HepG2 (cell line): Measurements from ENCODE around the gene TMEM174.

Experiments
- ARHGAP35 ChIP-seq: sonication (generic); formaldehyde crosslinking; IDR thresholded peaks from 2 replicates; pipeline ENCODE4 v1.9.0; 2022; ENCODE audit warnings: mild to moderate bottlenecking, inconsistent platforms, moderate library complexity, missing genetic modification reagents, borderline replicate concordance
- JUND ChIP-seq: sonication (generic); formaldehyde crosslinking; IDR thresholded peaks from 2 replicates; pipeline ENCODE4 v1.8.0; 2022; ENCODE audit warnings: mild to moderate bottlenecking, missing genetic modification reagents
- KLF13 ChIP-seq: sonication (generic); formaldehyde crosslinking; IDR thresholded peaks from 2 replicates; pipeline ENCODE4 v1.4.0; 2020; ENCODE audit warnings: mild to moderate bottlenecking, missing genetic modification reagents
- POLR2A ChIP-seq, 2 experiments: IDR thresholded peaks; 2 replicates each; pipeline ENCODE4 v1.6.1; 2011; ENCODE audit warnings: low read depth in 2 of 2, low read length in 2 of 2, mild to moderate bottlenecking in 1 of 2, moderate library complexity in 1 of 2; ENCODE audit not compliant: insufficient read depth in 1 of 2
- STAG1 ChIP-seq: sonication (generic); formaldehyde crosslinking; IDR thresholded peaks from 2 replicates; pipeline ENCODE4 v1.4.0; 2020; ENCODE audit warnings: missing genetic modification reagents
- TP53 ChIP-seq: sonication (generic); formaldehyde crosslinking; conservative IDR thresholded peaks from 2 replicates; pipeline ENCODE4 v1.4.0; 2020; ENCODE audit warnings: missing genetic modification reagents
- ZKSCAN5 ChIP-seq: sonication (generic); formaldehyde crosslinking; IDR thresholded peaks from 2 replicates; pipeline ENCODE4 v1.5.1; 2020; ENCODE audit warnings: mild to moderate bottlenecking, missing genetic modification reagents
- ZNF792 ChIP-seq: IDR thresholded peaks from 2 replicates; pipeline ENCODE4 v1.6.1; 2016
- ZSCAN20 ChIP-seq: sonication (generic); formaldehyde crosslinking; IDR thresholded peaks from 2 replicates; pipeline ENCODE4 v1.4.0; 2020; ENCODE audit warnings: missing genetic modification reagents, mild to moderate bottlenecking, borderline replicate concordance
- TF ChIP-seq, protein P1 (sequence below): sonication (generic); formaldehyde crosslinking; IDR thresholded peaks from 2 replicates; pipeline ENCODE4 v1.5.1; 2020; ENCODE audit warnings: missing genetic modification reagents, mild to moderate bottlenecking, borderline replicate concordance

DNA sequence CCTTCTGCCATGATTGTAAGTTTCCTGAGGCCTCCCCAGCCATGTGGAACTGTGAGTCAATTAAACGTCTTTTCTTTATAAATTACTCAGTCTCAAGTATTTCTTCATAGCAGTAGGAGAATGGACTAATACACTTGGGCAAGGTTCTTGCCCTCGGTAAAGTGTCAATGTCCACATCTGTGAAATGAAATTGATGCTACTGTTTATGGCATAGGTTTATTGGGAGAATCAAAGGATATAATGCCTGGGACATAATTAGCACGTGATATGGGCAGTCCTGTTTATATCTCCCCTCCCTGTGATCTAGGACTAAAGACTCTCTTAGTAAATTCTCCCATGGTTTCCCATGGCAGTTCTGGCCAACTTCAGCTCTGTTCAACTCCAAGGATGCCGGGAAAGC is 19.4 kb downstream of the TMEM174 start:
- TF ChIP-seq STAG1 (CRISPR knock-in tag) (no peak), POLR2A (IDR thresholded peaks at IDR 0.05; ENCODE audit: insufficient read depth in 1 of 2, low read depth in 2 of 2, low read length in 2 of 2) (no peak), KLF13 (CRISPR knock-in tag) (no peak), ARHGAP35 (CRISPR knock-in tag) (no peak), ZSCAN20 (CRISPR knock-in tag) (no peak), ZKSCAN5 (CRISPR knock-in tag) (no peak), TP53 (CRISPR knock-in tag) (no peak), JUND (CRISPR knock-in tag) (no peak), ZNF792 (CRISPR knock-in tag) (no peak)
- TF ChIP-seq, protein P1, sequence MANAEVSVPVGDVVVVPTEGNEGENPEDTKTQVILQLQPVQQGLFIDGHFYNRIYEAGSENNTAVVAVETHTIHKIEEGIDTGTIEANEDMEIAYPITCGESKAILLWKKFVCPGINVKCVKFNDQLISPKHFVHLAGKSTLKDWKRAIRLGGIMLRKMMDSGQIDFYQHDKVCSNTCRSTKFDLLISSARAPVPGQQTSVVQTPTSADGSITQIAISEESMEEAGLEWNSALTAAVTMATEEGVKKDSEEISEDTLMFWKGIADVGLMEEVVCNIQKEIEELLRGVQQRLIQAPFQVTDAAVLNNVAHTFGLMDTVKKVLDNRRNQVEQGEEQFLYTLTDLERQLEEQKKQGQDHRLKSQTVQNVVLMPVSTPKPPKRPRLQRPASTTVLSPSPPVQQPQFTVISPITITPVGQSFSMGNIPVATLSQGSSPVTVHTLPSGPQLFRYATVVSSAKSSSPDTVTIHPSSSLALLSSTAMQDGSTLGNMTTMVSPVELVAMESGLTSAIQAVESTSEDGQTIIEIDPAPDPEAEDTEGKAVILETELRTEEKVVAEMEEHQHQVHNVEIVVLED = no peak
